CD4-positive, alpha-beta T cell (primary cell): Measurements from ENCODE around the gene EFR3B. TPM values are rescaled to one million over a fixed set of nuclear protein-coding genes. Genes with fewer than 3 reads are reported as not detected.
A peak's percentile ranks its signal among the peaks of the same experiment; 100 is the strongest.

ENCODE experiments used
- ATAC-seq: fragments of 200-7000 bp; cut with Tn5 transposase; one replicate; pipeline ENCODE4 v1.10.0; 2022; ENCODE audit warnings: mild to moderate bottlenecking; ENCODE audit not compliant: poor library complexity
- CTCF ChIA-PET: fragments of 350-600 bp; sonication (Branson Sonifier 250); formaldehyde crosslinking; loops from one replicate; lab custom pipeline; 2021; ENCODE audit warnings: antibody characterized with exemption, inconsistent platforms; lab: Charles Lee
- POLR2A ChIA-PET: fragments of 350-600 bp; sonication (Branson Sonifier 250); formaldehyde crosslinking; loops from one replicate; lab custom pipeline; 2021; ENCODE audit warnings: antibody characterized with exemption, inconsistent platforms; lab: Charles Lee
- DNase-seq, 14 experiments: peaks; one replicate each; pipeline ENCODE4 v3.0.0-alpha.2; 2013 to 2020; ENCODE audit warnings: mixed read lengths in 2 of 14
- H3K27ac ChIP-seq, 2 donors: one replicate each; pipeline versions ENCODE4 v1.5.1 to v1.7.0; 2013; ENCODE audit warnings: low read length in 2 of 2, low read depth in 1 of 2, mild to moderate bottlenecking in 1 of 2
- H3K27me3 ChIP-seq, 2 experiments: 1 replicate in 1 of 2; 2 replicates in 1 of 2; pipeline versions ENCODE4 v1.6.1 to v1.7.0; 2013; ENCODE audit warnings: low read length in 2 of 2, control low read depth in 1 of 2, mild to moderate bottlenecking in 1 of 2, moderate library complexity in 1 of 2; ENCODE audit not compliant: insufficient read depth in 2 of 2, control insufficient read depth in 1 of 2
- H3K36me3 ChIP-seq: one replicate; pipeline ENCODE4 v1.6.1; 2013; ENCODE audit warnings: low read length, control low read depth; ENCODE audit not compliant: insufficient read depth
- H3K4me1 ChIP-seq: one replicate; pipeline ENCODE4 v1.6.1; 2013; ENCODE audit warnings: low read length, control low read depth; ENCODE audit not compliant: insufficient read depth
- H3K4me3 ChIP-seq: one replicate; pipeline ENCODE4 v1.5.1; 2013; ENCODE audit warnings: mild to moderate bottlenecking, low read length, moderate library complexity
- H3K9me3 ChIP-seq, 2 experiments: 1 replicate in 1 of 2; 2 replicates in 1 of 2; pipeline versions ENCODE4 v1.6.1 to v1.7.0; 2013; ENCODE audit warnings: low read length in 2 of 2, mild to moderate bottlenecking in 2 of 2, control low read depth in 1 of 2, moderate library complexity in 1 of 2; ENCODE audit not compliant: control insufficient read depth in 1 of 2, insufficient read depth in 1 of 2
- H3K27ac Mint-ChIP-seq: one replicate; pipeline ENCODE4 v1.8.0; 2020; ENCODE audit warnings: mixed read lengths
- H3K27me3 Mint-ChIP-seq: one replicate; pipeline ENCODE4 v1.8.0; 2021; ENCODE audit warnings: mixed read lengths
- H3K36me3 Mint-ChIP-seq: one replicate; pipeline ENCODE4 v1.8.0; 2021; ENCODE audit warnings: low read depth, mixed read lengths
- H3K4me1 Mint-ChIP-seq: one replicate; pipeline ENCODE4 v1.8.0; 2021; ENCODE audit warnings: low read depth, mixed read lengths
- H3K4me3 Mint-ChIP-seq: one replicate; pipeline ENCODE4 v1.8.0; 2020; ENCODE audit warnings: mild to moderate bottlenecking, mixed read lengths
- H3K9me3 Mint-ChIP-seq: one replicate; pipeline ENCODE4 v1.8.0; 2020; ENCODE audit warnings: mixed read lengths
- CTCF ChIP-seq: fragments of 200-600 bp; IDR thresholded peaks from one replicate; pipeline ENCODE4 v1.8.0; 2022; ENCODE audit warnings: antibody characterized with exemption, mild to moderate bottlenecking
- intact Hi-C, 2 experiments: fragments of 100-400 bp; cut with DNase I in 1 of 2; cut with micrococcal nuclease in 1 of 2; formaldehyde crosslinking; loops; one replicate each; pipeline versions ENCODE4 v1.15.1 to v1.9.0; 2023 to 2025; cut with DNase I, micrococcal nuclease
- total RNA-seq, 174 experiments: library from RNA in 2 of 174; stranded (reverse) in 2 of 174; gene quantifications; one replicate each; pipeline ENCODE4 v1.2.3 and lab custom pipeline; 2021 to 2026

EFR3B gene
- total RNA-seq, 2 experiments from 2014 or later: 0.11 TPM; not detected in 1

- peak overlapping the region; percentile 59 for H3K4me3 ChIP-seq
Observed at GRCh38 chr2:25169073-25169470, 127.2 kb downstream of the EFR3B start.

GRCh38 chr2:25170888-25171287 is 129.0 kb downstream of the EFR3B start:
- Histone ChIP-seq H3K9me3 (peaks cover 0 to 5% of the 10 kb centered on the region in 2 experiments), H3K27me3 (peaks cover 34 to 40% of the 10 kb centered on the region in 2 experiments), H3K4me1 (peaks cover 21% of the 10 kb centered on the region), H3K36me3 (no peaks in the 10 kb centered on the region), H3K27ac (no peak overlapping the region), H3K4me3 (no peak overlapping the region)
- intact Hi-C loops: no loop called here
- CTCF ChIA-PET: no interaction called here
- Mint-ChIP-seq H3K36me3 (no peaks in the 10 kb centered on the region), H3K27ac (no peak overlapping the region), H3K4me3 (no peak overlapping the region), H3K4me1 (peaks cover 23% of the 10 kb centered on the region), H3K9me3 (no peaks in the 10 kb centered on the region), H3K27me3 (peaks cover 69% of the 10 kb centered on the region)
- no peak for ATAC-seq
- TF ChIP-seq CTCF: no peak
- POLR2A ChIA-PET: no interaction called here
- DNase-seq: no peak

More at GRCh38 chr2:25169073-25169470, 127.2 kb downstream of the EFR3B start:
- DNase-seq (no peak), ATAC-seq (no peak)
- peaks cover 25% of the 10 kb centered on the region for H3K4me1 ChIP-seq
- Mint-ChIP-seq H3K4me3 (peak overlapping the region; percentile 72), H3K27me3 (peaks cover 68% of the 10 kb centered on the region), H3K4me1 (peaks cover 27% of the 10 kb centered on the region), H3K9me3 (no peaks in the 10 kb centered on the region), H3K36me3 (no peaks in the 10 kb centered on the region), H3K27ac (no peak overlapping the region)
- intact Hi-C loops: loop anchor here in 1 of 2 experiments (10.0 kb wide), 1 partner anchor 206 kb away; no protein-coding TSS in a partner anchor
- ChIA-PET CTCF (no interaction called here), POLR2A (no interaction called here)
- peaks cover 0 to 5% of the 10 kb centered on the region in 2 experiments for H3K9me3 ChIP-seq
- no peaks in the 10 kb centered on the region for H3K36me3 ChIP-seq
- H3K27me3 ChIP-seq: peaks cover 34 to 39% of the 10 kb centered on the region in 2 experiments
- no peak for TF ChIP-seq CTCF
- H3K27ac ChIP-seq: no peak overlapping the region

- no peak overlapping the region for H3K4me3 Mint-ChIP-seq
- peaks cover 56% of the 10 kb centered on the region for H3K27me3 Mint-ChIP-seq
- H3K27me3 ChIP-seq: peaks cover 21 to 26% of the 10 kb centered on the region in 2 experiments
- no peak for DNase-seq
- no peaks in the 10 kb centered on the region for H3K9me3 Mint-ChIP-seq
- no peaks in the 10 kb centered on the region for H3K9me3 ChIP-seq
- H3K27ac Mint-ChIP-seq: no peak overlapping the region
- H3K4me1 ChIP-seq: peaks cover 5% of the 10 kb centered on the region
- no peak for ATAC-seq
- no peaks in the 10 kb centered on the region for H3K36me3 Mint-ChIP-seq
- no peak overlapping the region for H3K4me3 ChIP-seq
- TF ChIP-seq CTCF: no peak
- no peaks in the 10 kb centered on the region for H3K36me3 ChIP-seq
- no peak overlapping the region for H3K27ac ChIP-seq
- H3K4me1 Mint-ChIP-seq: peaks cover 11% of the 10 kb centered on the region
- ChIA-PET CTCF (interaction anchor here (0.7 kb wide), 1 partner anchor 239 kb away, joined by 3 read pairs; no protein-coding TSS in a partner anchor), POLR2A (no interaction called here)
- intact Hi-C loops: no loop called here
Observed at GRCh38 chr2:25173719-25174118, 131.8 kb downstream of the EFR3B start.
